ENCODE measurements around the gene SDC1.
"Not testable (repeated sequence)": the region's sequence is repeated elsewhere in the genome, so short reads cannot be mapped to it uniquely, and the experiment has no call there.

The SDC1 gene

GRCh38 chr2:20198796-20199632, 25.9 kb downstream of the SDC1 start:
- in situ Hi-C loops (cut with MboI; ENCODE audit: low sequenced_read_pairs): no loop called here

GRCh38 chr2:20198001-20198400, 26.9 kb downstream of the SDC1 start:
- in situ Hi-C loops (cut with MboI; ENCODE audit: low sequenced_read_pairs): no loop called here

GRCh38 chr2:20197192-20197591, 27.7 kb downstream of the SDC1 start:
- in situ Hi-C loops (cut with MboI; ENCODE audit: low sequenced_read_pairs): no loop called here

- in situ Hi-C loops (cut with MboI; ENCODE audit: low sequenced_read_pairs): no loop called here
Observed at GRCh38 chr2:20196657-20197161, 28.2 kb downstream of the SDC1 start.

- in situ Hi-C loops (cut with MboI; ENCODE audit: low sequenced_read_pairs): no loop called here
Observed at GRCh38 chr2:20196053-20196656, 28.8 kb downstream of the SDC1 start.

GRCh38 chr2:20195431-20196033, 29.4 kb downstream of the SDC1 start:
- in situ Hi-C loops (cut with MboI; ENCODE audit: low sequenced_read_pairs): no loop called here

- in situ Hi-C loops (cut with MboI; ENCODE audit: low sequenced_read_pairs): not testable (repeated sequence)
Observed at GRCh38 chr2:20195016-20195411, 29.9 kb downstream of the SDC1 start.

- in situ Hi-C loops (cut with MboI; ENCODE audit: low sequenced_read_pairs): no loop called here
Observed at GRCh38 chr2:20194097-20195015, 30.6 kb downstream of the SDC1 start.

- in situ Hi-C loops (cut with MboI; ENCODE audit: low sequenced_read_pairs): no loop called here
Observed at GRCh38 chr2:20193185-20193584, 31.7 kb downstream of the SDC1 start.

- in situ Hi-C loops (cut with MboI; ENCODE audit: low sequenced_read_pairs): no loop called here
Observed at GRCh38 chr2:20192781-20193180, 32.1 kb downstream of the SDC1 start.

- in situ Hi-C loops (cut with MboI; ENCODE audit: low sequenced_read_pairs): no loop called here
Observed at GRCh38 chr2:20191714-20192569, 33.0 kb downstream of the SDC1 start.

GRCh38 chr2:20190876-20191713, 33.8 kb downstream of the SDC1 start:
- in situ Hi-C loops (cut with MboI; ENCODE audit: low sequenced_read_pairs): no loop called here

GRCh38 chr2:20190170-20190569, 34.8 kb downstream of the SDC1 start:
- in situ Hi-C loops (cut with MboI; ENCODE audit: low sequenced_read_pairs): no loop called here

GRCh38 chr2:20189299-20189931, 35.5 kb downstream of the SDC1 start:
- in situ Hi-C loops (cut with MboI; ENCODE audit: low sequenced_read_pairs): loop anchor here (5.0 kb wide), 1 partner anchor 52 kb away; no protein-coding TSS in a partner anchor

- in situ Hi-C loops (cut with MboI; ENCODE audit: low sequenced_read_pairs): loop anchor here (5.0 kb wide), 1 partner anchor 52 kb away; no protein-coding TSS in a partner anchor
Observed at GRCh38 chr2:20188851-20189250, 36.1 kb downstream of the SDC1 start.

GRCh38 chr2:20188201-20188600, 36.7 kb downstream of the SDC1 start:
- in situ Hi-C loops (cut with MboI; ENCODE audit: low sequenced_read_pairs): loop anchor here (5.0 kb wide), 1 partner anchor 51 kb away; no protein-coding TSS in a partner anchor

- in situ Hi-C loops (cut with MboI; ENCODE audit: low sequenced_read_pairs): loop anchor here (5.0 kb wide), 1 partner anchor 50 kb away; no protein-coding TSS in a partner anchor
Observed at GRCh38 chr2:20187331-20187730, 37.6 kb downstream of the SDC1 start.

- in situ Hi-C loops (cut with MboI; ENCODE audit: low sequenced_read_pairs): loop anchor here (5.0 kb wide), 1 partner anchor 50 kb away; no protein-coding TSS in a partner anchor
Observed at GRCh38 chr2:20186855-20187187, 38.1 kb downstream of the SDC1 start.

Measured in HL-60/S4 treated with retinoic acid at 250 ng/mL for 4 days and 3 days (cell line).